ENCODE results near the gene LDHD.

LDHD gene

DNA sequence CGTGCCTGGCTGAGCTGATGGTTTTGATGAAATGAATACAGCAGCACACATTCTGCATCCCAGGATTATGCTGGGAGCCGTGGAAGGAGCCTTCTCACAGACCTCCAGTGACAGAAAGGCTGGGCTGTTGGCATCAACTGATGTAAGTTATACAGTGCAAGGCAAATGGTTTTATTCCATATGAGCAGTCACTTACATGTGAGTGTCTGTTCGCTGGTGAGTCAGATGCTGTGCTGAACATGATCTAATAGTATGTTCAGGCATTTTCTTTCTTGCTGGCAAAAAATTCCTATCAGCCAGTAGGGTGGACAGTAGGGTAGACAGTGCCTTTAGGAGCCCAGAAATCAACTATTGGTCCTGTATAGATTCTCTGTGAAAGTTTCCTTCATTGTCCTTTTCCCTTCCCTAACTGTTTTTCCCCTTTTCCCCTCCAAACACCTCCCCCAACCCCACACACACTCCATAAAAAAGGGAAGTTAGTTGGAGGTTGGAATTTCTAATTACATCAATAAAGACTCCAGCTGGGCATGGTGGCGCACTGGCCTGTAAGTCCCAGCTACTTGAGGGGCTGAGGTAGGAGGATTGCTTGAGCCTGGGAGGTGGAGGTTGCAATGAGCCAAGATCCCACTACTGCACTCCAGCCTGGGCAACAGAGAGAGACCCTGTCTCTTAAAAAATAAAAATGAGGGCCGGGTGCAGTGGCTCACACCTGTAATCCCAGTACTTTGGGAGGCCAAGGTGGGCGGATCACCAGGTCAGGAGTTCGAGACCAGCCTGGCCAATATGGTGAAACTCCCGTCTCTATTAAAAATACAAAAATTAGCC lies 36.2 kb downstream of the LDHD start:
- DNase-seq (ENCODE audit: low spot score) = no peak

DNA sequence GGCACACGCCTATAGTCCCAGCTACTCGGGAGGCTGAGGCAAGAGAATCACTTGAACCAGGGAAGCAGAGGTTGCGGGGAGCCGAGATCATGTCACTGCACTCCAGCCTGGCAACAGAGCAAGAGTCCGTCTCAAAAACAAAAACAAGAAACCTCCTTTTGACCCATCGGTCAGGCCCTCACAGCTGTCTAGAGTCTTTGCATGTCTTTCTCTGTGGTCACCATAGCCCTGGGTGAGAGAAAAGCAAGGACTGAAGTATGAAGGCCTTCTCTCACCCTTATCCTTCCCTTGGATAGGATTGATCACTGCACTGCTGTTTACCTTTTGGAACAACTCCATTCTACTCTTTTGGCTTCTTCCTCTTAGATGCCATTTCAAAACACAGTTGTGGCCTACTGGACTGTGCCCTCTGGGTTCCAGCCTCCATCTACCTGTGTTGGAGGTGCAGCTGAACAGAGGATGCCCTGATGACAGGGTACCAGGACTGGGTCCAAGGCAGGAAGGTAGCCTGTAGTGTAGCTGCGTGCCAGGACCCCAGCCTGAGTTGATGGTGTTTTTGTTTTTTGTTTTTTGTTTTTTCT lies 37.1 kb downstream of the LDHD start:
- no peak for DNase-seq (ENCODE audit: low spot score)

DNA sequence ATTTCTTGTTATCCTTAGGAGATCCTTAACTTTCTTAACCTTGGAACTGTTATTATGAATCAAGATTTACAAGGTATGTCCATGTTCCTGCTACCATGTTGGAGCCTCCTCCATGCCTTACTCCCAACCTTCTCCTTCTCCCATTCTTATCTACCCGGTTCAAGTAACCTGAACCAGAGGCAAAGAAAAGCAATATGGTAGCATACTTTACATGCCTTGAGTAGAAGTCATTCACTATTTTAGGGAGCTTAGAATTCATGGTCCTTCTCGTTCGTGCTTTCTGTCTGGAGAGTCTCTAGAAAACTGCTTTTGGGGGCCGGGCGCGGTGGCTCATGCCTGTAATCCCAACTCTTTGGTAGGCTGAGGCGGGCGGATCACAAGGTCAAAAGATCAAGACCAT lies 37.7 kb downstream of the LDHD start:
- DNase-seq (ENCODE audit: low spot score) = no peak

DNA sequence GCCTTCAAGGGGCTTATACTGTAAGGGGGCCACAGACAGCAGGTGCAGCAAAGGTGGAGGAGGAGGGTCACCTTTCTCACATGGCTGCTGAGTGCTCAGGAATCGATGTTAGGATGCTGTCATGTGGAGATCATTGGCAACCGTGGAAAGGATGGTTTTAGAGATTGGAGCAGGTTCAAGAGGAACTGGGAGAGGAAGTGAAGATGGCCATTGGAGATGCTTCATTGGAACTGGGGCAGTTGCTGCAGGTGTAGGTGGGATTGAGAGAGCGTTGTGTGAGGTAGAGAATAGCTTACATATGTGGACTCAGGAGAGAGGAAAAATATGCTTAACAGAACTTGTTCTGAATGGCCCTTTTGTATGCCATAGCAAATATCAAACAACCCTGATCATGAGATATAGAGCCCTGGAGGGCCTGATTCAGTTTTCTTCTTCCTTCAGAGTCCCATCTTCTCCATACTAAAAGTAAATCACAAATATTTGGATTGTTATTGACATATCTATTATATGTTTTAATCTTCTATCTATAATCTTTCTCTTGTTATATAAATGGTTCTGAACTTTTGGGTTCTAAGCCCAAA lies 40.8 kb downstream of the LDHD start:
- DNase-seq (ENCODE audit: low spot score) = no peak

DNA sequence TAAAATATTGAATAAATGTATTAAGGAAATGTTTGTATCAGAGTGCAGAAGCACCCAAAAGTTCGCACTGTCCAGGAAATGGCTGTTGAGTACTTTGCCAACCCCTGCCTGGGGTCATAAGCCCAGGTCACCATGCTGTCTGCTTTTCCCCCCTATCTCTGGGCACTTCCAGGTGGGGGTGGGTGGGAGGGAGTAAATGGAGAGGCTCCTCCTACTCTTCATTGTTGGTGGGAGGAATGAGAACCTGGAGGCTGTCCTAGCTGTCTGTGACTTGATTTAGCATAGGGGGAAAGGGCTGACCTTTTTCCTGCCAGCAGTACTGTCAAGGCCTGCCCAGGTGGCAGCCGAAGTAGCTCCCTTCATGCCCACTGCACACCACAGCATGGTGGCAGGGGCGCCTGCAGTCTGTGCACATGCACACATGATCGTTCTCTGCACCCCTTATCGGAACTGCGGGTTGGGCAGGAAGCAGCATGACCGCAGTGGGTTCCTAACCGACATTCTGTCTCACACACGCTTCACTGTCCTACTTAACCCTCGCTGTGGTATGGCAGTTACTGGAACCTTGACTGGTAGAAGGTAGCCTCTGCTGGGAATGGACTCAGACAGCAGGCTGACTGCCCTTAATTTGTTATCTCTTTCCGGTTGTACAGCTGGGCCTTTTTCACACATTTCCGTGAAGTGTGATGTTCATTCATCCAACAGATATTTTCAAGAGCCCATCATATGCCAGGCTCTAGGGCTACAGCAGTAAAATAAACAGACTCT lies 41.5 kb downstream of the LDHD start:
- no peak for DNase-seq (ENCODE audit: low spot score)

DNA sequence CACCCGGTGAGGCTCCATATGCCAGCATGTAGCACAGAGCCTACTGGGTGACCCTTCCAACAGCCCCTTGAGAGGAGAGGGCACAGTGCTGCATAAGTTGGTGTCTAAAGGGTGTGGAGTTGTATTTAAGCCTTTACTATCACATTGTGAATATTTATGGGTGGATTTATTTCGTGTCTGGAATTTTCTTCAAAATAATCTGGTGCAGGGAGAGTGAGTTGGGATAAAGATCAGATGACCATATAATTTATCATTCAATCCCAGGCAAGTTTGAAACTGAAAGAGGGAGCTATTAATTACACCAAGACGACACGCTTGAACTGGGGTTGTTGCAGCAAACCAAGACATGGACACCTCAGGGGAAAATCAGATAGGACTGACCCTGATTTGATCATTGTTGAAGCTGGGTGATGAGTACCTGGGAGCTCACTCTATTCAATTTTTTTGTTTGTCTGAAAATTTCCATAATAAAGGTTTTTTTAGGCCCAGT lies 42.2 kb downstream of the LDHD start:
- no peak for DNase-seq (ENCODE audit: low spot score)

DNA sequence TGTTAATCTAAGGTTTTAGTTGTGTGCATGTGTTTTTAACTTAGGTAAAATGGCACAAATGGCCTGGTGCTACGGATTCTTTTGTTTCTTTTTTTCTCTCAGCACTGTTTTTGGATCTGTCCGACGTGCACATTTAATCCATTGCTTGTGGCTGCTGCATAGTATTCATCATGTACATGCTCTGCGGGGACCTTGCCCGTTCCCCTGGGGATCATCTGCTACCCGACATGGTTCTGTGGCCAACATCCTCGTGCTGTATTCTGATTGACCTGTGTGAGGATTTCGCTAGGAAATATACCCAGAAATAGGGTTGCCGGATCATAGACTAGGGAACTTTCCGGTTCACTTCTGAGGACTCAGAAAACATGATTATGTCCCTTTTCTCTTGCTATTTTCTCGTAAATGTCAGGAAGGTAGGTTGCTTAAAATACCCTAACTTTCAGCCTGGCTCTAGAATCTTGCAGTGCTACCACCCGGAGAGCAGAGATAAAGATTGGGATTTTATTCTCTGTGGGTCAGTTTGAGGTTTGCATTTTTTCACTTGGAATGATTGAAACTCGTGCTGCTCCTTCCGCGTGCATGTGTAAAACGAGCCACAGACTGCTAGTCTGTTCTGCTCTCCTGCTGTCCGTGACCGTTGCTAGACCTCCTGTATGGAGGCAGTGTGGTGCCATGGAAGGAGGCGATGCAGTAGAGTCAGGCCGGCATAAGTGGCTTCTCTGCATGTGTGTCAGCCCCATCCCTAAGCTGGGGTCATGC lies 42.9 kb downstream of the LDHD start:
- no peak for DNase-seq (ENCODE audit: low spot score)

DNA sequence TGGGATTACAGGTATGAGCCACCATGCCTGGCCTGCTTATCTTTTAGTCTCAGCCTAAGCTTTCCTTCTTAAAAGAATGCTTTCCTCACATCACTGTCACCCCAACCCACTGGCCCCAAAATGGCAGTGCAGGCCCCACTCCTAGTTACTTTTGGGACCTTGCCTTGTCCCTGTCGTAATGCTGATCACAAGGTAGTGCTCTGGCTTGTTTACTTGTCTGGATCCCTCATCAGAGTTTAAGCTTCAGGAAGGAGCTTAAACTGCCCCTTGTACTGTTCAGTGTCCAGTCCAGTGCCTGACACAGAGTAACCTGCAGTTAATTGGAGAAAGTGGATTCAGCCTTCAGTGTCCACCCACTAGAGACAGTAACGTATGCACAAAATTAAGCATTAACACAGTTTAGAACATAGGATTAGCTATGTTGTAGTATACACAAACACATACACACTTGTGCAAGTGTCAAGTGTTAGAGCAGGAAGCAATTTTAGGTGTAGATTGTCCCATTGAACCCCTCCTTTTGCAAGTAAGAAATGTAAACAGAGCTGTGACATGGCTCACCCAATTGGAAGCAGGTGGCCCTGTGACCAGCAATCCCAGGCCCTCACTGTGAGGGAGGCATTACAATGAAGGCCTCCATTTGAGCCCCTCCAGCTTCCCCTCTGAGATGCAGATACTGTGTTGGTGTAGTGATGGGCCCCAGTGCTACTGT lies 44.2 kb downstream of the LDHD start:
- DNase-seq (ENCODE audit: low spot score) = no peak

DNA sequence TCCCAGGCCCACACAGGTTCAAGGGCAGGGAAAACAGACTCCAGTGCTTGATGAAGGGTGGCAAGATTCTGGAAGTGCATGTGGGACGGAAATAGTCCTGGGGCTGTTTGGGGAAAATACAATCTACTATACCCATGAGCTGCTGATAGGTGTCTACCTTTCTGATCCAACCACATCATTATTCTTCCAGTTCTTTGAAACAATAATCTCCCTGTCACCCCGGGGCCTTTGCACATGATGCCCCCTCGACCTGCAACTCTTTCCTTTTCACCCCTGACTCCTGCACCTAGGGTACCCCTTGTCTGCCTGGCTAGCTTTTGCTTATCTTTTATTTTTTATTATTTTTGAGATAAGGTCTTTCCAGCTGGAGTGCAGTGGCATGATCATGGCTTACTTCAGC lies 45.0 kb downstream of the LDHD start:
- no peak for DNase-seq (ENCODE audit: low spot score)

DNA sequence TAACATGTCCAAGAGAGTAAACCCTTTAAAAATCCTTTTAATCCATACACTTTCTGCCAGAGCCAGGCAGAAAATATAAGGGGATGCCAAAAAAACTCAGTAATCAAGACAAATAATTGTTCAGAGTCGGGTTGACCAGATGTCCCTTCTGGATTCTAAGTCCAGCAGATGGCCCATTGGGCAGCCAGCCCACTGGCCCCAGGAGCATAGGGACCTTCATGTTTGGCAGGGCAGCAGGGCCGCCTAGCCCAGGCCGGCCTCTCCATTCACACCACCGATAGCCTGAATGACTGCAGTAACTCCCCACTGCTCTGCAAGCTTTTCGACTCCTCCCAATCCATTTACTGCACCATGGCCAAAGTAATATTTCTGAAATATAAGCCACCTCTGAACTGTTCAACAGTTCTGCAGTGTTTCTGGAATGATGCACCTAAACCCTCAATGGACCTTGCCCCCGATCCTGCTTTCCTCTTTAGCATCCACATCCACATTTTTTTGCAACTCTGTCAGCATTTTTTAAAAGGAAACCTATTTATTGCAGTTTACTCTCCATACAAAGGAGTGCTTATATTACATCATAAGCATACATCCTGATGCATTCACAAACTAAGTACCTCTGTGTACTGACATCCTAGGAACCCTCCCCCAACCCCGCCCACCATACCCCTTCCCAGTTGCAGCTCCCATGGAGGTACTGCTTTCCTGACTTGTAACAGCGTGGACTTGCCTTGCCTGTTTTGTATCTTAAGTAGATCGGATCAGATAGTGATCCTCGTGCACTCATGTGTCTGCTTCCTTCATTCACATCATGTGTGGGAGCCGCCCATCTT lies 46.4 kb downstream of the LDHD start:
- DNase-seq (ENCODE audit: low spot score) = no peak

DNA sequence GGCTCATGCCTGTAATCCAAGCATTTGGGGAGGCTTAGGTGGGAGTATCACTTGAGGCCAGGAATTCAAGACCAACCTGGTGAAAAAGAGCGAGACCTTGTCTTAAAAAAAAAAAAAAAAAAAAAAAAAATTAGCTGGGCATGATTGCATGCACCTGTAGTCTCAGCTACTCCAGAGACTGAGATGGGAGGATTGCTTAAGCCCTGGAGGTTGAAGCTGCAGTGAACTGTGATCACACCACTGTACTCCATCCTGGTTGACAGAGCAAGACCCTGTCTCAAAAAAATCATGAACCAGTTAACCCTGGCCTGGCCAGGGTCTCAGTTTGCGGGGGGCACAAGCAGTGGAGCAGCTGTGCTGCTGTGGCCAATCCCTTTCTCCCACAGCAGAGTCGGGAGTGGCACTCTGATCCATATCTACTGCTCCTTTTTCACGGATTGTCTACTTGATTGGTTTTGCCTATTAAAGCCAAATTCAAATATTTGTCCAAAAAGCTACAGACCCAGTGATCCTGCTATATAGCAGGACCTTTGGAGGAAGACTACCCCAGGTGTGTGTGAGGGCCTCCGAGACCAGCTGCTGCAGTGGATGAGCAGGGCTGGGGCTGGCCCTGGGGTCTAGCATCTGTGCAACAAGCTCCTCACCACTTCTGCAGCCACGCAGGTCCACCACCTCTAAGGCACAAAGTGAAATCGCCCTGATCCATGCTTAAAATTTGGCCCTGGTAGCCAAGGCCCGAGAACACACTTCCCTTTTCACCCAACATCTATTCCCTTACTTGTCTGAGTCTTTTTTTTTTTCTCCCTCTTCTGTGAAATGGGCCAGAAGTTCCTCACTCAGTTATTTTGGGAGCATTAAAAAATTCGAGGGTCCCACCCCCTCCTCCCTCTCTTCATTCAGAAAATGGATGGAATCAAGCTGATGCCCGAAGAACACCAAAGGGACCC lies 48.2 kb downstream of the LDHD start:
- DNase-seq (ENCODE audit: low spot score) = no peak

DNA sequence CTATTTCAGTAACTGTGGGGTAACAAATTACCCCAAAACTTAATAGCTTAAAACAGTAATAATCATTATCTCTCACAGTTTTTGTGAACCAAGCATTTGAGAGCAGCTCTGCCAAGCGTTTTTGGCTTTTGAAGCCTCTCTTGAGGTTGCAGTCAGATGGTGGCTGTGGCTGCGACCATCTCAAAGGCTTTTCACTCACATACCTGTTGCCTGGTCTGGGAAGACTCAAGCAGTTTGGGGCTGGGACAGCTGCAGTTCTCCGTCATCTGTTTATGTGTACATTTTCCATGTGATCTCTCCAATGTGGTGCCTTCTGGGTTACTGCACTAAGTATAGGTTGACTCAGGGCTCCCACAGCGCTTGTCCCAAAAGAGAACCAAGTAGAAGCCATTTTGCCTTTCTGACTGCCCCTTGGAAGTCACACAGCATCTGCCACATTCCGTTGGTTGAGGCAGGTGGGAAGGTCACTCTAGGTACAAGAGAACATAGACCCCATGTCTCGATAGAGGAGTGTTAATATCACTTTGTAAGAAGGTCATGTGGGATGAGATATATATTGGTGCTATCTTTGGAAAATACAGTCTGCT lies 49.6 kb downstream of the LDHD start:
- DNase-seq (ENCODE audit: low spot score) = no peak

DNA sequence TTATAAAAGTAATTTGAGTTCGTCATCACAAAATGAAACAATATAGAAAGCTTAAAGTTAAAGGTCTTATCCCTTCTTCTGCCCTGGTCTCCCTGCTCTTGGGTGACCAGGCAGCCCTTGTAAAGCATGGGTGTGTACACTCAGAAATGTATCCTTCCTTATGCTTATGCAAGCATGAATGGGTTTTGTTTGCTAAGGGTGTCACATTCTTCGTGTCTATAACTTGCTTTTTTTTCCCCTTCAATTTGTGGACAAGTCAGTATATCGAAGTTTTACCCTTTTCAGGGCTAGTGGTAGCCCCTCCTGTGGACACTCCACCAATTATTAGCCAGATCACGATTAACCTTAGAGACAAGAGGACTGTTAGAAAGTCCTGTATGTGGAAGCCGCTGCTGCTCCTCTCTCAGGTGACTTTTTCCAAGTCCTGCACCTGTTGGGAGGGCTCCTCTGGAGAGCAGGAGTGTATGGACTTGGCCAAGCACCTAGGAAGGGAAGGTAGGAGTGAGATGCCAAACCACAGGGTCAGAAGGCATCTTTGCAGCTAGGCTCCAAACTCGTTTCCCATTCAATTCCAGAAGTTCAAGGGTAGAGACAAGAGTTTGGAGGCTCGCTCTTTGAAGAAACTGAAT lies 50.9 kb downstream of the LDHD start:
- no peak for DNase-seq (ENCODE audit: low spot score)

DNA sequence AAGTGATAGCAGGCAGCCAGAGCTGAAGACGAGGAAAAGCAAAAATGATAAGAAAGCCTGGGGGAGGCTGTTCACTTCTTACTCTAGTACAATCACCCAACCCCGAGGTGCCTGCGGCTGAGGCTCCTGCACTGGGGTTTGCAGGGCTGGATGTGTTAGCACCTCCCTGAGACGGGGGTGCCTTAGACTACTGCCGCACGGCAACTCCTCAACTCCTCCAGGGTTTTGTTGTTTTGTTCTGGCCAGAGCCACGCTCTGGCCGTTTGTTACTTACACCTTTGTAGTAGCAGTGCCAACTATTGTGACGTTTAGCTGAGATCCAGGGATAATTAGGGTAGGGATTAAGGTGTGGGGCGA lies 51.5 kb downstream of the LDHD start:
- no peak for DNase-seq (ENCODE audit: low spot score)

DNA sequence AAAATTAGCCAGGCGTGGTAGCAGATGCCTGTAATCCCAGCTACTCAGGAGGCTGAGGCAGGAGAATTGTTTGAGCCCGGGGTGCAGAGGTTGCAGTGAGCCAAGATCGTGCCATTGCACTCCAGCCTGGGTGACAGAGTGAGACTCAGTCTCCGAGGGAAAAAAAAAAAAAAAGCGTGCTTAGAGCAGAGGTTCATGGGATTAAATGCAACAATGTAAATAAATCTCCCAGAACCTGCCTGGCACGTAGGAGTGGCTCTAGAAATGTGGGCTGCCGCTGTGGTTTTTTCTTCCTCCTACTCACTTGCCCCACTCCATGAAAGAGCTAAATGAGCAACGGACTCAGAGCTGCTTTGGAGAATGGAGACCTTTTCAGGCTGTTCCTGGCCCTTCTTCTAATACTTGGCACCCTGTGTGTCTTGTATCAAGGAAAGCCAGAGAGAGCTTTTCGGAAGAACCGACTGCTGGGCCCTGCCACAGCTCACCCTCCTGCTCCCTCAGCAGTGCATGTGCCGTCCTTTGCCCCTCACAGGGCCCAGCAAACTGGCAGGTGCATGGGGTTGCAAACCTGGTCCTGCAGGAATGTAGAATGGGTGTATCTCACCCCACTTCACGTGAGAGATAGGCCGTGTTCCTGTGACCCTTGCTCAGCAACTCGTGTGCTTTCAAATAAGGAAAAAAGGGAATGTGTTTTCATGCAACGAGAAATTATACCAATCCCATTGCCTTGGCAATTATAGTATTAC lies 52.0 kb downstream of the LDHD start:
- peak; percentile 87 for DNase-seq (ENCODE audit: low spot score)

DNA sequence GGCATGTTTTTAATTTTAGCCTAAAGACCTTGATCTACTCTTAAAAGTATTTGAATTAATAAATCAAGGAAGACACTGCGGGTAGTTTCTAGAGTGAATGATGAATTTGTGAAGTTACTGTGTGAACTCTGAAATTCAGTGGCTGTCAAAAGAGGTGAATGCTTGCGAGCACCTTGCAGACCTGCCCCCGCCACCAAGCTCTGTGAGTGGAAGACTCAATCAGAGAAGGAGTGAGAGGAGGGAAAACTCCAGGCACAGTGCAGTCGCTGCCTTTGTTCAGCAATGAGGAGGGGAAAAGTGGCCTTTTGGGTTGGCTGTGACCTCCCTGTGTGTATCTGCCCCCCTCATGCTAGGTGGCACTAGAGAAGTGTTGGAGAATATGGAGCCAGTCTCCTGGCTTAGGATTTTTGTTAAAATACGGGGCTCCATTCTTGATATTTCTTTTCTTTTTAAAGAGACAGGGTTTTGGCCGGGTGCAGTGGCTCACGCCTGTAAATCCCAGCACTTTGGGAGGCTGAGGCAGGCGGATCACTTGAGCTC lies 53.0 kb downstream of the LDHD start:
- DNase-seq (ENCODE audit: low spot score) = no peak

DNA sequence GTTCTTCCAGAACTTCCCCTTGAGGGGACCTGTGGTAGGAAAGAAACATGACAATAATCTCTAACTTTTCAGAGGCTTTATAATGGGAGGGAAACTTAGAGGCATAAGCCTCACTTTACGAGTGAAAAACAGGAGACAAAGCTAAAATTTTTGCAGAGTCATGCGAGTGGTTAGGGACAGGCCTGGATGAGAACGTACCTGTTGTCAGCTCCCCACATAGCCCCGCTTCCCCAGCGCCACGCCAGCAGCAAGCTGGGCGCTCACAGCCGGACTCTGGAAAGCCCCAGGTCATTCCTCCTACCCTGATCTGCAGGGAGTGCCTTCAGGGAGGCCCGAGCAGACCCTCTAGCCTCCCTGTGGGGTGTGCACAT lies 53.6 kb downstream of the LDHD start:
- no peak for DNase-seq (ENCODE audit: low spot score)
